ENCODE results near the gene CPAMD8.
"Not testable (repeated sequence)": the region's sequence is repeated elsewhere in the genome, so short reads cannot be mapped to it uniquely, and the experiment has no call there.

DNA sequence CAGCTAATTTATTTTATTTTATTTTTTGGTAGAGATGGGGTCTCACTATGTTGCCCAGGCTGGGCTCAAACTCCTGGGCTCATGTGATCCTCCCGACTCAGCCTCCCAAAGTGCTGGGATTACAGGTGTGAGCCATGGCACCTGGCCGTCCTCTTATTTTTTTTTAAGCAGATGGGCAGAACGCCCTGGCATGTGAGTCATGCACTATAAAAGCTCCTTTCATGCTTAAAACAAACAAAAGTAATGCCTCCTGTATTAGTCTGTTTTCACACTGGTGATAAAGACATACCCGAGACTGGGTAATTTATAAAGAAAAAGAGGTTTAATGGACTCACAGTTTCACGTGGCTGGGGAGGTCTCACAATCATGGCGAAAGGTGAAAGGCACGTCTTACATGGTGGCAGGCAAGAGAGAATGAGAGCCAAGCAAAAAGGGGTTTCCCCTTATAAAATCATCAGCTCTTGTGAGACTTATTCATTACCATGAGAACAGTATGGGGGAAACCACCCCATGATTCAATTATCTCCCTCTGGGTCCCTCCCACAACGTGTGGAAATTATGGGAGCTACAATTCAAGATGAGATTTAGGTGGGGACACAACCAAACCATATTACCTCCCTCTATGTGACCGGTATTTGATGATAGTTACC is 12.3 kb downstream of the CPAMD8 start:
- TF ChIP-seq, protein P1, sequence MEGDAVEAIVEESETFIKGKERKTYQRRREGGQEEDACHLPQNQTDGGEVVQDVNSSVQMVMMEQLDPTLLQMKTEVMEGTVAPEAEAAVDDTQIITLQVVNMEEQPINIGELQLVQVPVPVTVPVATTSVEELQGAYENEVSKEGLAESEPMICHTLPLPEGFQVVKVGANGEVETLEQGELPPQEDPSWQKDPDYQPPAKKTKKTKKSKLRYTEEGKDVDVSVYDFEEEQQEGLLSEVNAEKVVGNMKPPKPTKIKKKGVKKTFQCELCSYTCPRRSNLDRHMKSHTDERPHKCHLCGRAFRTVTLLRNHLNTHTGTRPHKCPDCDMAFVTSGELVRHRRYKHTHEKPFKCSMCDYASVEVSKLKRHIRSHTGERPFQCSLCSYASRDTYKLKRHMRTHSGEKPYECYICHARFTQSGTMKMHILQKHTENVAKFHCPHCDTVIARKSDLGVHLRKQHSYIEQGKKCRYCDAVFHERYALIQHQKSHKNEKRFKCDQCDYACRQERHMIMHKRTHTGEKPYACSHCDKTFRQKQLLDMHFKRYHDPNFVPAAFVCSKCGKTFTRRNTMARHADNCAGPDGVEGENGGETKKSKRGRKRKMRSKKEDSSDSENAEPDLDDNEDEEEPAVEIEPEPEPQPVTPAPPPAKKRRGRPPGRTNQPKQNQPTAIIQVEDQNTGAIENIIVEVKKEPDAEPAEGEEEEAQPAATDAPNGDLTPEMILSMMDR (IDR thresholded peaks at IDR 0.05; ENCODE audit: poor library complexity): not testable (repeated sequence)
- TF ChIP-seq EZH2 (IDR thresholded peaks at IDR 0.05; ENCODE audit: borderline replicate concordance): not testable (repeated sequence)
